Activated effector memory CD4-positive, alpha-beta T cell treated with anti-CD3 and anti-CD28 coated beads, Interleukin-2, amount 50 U/mL, for 16 hours (primary cell): ENCODE data around the gene EIF4E.
"Not testable (repeated sequence)": the region's sequence is repeated elsewhere in the genome, so short reads cannot be mapped to it uniquely, and the experiment has no call there.

Experiments
- DNase-seq: peaks from one replicate; pipeline ENCODE4 v3.0.0-alpha.2; 2020

EIF4E gene

DNA sequence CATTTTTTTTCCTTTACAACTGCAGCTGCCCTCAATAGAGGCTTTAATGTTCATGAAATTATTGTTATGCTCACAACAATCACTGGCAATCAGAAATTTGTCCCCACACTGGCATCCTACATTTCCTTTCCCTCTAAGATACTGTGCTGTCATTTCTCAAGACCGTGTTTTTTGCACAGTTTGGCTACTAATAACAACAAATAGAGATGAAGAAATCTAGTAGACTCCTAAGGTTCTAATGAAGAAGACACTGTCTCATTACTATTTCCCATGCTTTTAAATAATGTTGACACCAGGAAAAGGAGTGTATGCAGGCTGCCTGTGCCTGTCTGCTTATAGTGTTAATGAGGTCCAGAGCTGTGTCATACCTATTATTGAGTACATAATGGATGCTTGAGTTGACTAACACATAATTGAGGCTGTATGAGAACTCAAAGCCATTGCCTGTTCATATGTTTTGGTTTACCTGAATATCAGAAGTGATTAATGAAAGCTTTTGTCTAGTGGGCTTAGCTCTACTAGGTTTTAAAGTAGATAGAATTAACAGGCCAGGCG lies 1.5 kb upstream of the EIF4E start:
- no peak for DNase-seq

DNA sequence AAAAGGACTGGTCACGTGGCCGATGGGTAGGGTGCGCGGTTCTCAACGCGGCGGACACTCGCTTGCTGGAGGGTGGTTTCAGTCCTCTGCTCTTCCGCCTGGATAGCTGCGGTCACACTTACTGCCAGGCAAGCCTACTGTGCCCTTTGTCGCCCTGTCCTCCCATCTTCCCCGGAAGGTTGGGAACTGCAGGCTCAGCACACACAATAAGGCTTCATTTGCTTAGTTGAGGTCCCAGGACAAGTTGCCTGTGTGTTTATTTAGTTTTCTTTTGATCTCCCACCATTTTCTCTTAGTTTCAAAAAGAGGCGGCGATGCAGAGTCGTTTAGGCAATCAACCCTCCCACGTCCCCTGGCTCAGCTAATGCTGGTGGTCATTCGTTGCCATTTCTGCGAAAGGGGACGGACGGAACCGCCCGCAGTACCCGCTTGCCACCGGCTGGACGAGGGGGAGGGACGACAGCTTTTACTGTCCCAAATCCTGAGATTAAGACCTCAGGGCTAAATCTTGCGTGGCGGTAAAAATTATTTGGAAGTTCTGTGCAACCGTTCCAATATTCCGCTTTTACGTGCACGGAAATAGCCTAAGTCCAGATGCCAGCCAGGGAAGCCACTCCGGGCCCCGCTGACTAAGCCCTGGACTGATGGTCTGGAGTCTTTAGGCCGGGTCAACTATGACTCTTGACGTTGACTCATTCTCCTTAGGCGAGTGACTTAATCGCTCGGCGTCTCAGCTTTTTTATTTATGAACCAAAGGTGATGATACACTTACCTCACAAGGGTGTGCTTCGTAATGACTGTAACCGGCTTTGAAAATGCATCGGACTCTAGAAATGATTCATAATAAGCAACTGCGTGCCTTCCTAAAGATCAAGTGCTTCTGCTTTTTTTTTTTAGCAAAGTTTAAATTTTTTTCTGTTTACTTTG lies 671 bp upstream of the EIF4E start:
- DNase-seq, result peak; percentile 83

DNA sequence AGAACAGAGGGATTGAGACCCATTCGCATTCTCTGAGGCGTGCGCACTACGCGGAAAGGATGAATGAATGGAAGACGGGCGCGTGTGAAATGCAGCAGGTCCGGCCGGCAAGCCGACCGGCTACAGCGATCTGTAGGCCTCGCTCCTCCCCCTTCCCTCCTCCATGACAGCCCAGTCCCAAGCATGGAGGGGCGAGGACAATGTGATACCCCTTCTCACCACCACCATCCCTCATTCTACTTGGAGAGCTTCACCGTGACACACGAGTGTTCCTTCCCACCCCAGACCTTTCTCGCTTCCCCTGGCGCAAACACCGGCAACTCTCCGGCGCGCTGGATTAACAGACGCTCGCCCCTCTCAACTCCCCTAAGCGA lies 815 bp downstream of the EIF4E start:
- peak; percentile 89 for DNase-seq

DNA sequence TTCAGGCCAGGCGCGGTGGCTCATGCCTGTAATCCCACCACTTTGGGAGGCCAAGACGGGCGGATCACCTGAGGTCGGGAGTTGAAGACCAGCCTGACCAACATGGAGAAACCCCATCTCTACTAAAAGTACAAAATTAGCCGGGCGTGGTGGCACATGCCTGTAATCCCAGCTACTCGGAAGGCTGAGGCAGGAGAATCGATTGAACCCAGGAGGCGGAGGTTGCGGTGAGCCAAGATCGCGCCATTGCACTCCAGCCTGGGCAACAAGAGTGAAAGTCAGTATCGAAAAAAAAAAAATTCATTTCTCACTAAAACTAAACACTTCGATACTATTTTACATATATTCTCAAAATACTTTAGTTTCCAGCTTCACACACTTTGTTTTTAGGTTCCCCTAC lies 2.7 kb downstream of the EIF4E start:
- DNase-seq, result not testable (repeated sequence)

GRCh38 chr4:98921292-98921691 lies 7.6 kb downstream of the EIF4E start:
- no peak for DNase-seq

- no peak for DNase-seq
Measured at GRCh38 chr4:98919996-98920395, 8.9 kb downstream of the EIF4E start.

- not testable (repeated sequence) for DNase-seq
Measured at GRCh38 chr4:98910728-98911127, 18.2 kb downstream of the EIF4E start.

GRCh38 chr4:98909646-98910401 lies 19.1 kb downstream of the EIF4E start:
- no peak for DNase-seq

GRCh38 chr4:98908703-98909262 lies 20.1 kb downstream of the EIF4E start:
- no peak for DNase-seq

- no peak for DNase-seq
Measured at GRCh38 chr4:98908182-98908581, 20.8 kb downstream of the EIF4E start.

- no peak for DNase-seq
Measured at GRCh38 chr4:98905839-98906238, 23.1 kb downstream of the EIF4E start.

DNA sequence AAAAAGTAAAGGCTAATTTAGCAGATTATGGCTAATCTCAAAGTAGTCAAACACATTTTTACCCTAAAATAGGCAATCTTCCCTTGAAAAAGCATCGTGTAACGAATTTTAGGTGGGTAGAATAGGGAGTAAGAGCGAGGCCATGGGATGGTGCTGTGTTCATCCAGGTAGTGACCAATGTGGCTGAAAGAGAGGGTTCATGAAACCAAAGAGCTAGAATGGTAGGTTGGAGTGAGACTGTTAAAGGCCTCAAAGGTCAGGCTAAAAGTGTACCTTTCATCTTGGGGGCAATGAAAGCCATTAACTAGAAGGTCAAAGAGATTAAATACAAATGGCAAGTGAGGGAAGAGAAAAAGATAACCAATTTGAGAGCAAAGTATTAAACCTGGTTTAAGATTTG lies 23.6 kb downstream of the EIF4E start:
- no peak for DNase-seq

- no peak for DNase-seq
Measured at GRCh38 chr4:98903963-98904362, 25.0 kb downstream of the EIF4E start.

GRCh38 chr4:98903561-98903960 lies 25.4 kb downstream of the EIF4E start:
- DNase-seq, result no peak

DNA sequence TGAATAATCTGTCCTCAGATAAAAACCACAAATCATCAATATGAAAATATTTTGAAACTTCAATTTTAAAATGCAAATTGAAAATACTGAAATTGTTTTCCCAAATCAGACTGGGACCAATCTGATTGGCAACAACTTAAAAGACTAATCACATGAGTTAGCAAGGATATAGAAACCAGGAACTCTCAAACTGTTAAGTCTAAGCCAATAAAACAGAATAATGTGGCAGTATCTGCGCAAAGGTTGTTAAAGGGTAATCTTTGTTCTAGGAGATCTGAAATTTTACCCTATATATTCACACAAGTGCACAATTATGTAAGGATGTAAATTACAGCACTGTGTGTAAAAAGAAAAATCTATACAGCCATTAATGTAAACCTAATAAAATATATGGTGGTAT lies 29.7 kb downstream of the EIF4E start:
- DNase-seq, result no peak

GRCh38 chr4:98891478-98892337 lies 37.2 kb downstream of the EIF4E start:
- no peak for DNase-seq

- no peak for DNase-seq
Measured at GRCh38 chr4:98890702-98891455, 38.1 kb downstream of the EIF4E start.

GRCh38 chr4:98887145-98887544 lies 41.8 kb downstream of the EIF4E start:
- no peak for DNase-seq

- DNase-seq, result not testable (repeated sequence)
Measured at GRCh38 chr4:98886382-98886781, 42.6 kb downstream of the EIF4E start.

DNA sequence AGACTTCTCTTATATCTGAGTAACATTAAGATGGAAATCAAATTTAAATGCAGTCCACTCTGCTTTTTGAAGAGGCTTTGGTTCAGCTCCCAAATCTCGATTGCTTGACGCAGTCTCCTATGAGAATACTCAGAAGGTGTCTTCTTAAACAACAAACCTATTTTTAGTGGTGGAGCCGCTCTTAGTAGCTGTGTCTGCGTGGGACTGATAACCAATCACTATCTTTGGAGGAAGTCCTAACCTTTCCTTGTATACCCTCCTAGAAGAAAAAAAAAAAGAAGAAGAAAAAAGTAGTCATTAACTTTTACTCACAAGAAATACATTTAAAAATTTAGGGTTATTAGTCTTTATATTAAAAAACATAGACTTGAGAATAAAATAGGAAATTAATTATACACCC lies 48.0 kb downstream of the EIF4E start:
- DNase-seq, result not testable (repeated sequence)

DNA sequence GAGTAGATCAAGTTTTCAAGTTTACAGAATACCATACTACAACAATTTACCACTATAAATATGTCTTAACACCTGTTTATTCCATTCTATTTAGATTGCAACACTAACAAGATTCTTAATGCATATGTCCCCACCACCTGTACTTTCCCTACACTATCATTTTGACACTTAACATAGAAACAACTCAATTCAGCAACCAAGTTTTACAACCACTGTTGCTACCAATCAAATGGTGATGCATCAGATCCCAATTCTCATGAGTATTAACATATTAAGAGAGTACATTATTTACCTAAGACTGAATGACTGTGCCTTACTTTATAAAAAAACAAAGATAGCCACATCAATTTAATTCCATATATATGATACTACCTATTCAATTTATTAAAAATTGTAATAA lies 49.4 kb downstream of the EIF4E start:
- DNase-seq, result no peak

GRCh38 chr4:98873059-98873458 lies 55.9 kb downstream of the EIF4E start:
- DNase-seq, result no peak
